Measurements from ENCODE around the gene SPA17. TPM values are rescaled to one million over a fixed set of nuclear protein-coding genes. Genes with fewer than 3 reads are reported as not detected.

Gene SPA17
- total RNA-seq, 2 experiments from 2014 or later: 5.1 to 5.5 TPM

- POLR2A ChIA-PET: interaction anchor here (0.6 kb wide), 2 partner anchors 15 to 292 kb away, joined by 3 read pairs; no protein-coding TSS in a partner anchor
Observed at GRCh38 chr11:124635932-124636331, 37.8 kb upstream of the SPA17 start.

DNA sequence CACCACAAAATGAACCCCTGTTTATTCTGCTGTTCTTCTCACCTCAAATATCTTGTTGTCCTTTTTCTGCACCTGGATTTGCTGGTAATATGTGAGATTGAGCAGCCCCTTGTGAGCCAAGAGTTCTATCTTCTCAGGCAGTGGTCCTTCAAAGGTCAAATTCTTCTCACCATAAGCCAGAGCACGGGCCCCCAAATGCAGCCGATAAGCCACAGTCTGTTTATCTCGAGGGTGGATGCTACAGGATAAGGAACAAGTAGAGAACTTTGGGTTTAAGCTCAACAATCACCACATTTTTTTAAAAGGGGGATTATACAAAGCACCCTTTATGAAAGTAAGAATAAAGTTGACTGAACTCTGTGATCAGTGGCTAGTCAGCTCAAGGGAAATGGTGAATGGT, 35.2 kb upstream of the SPA17 start:
- H3K36me3 ChIP-seq (ENCODE audit: insufficient read depth, low read length): peaks cover 65% of the 10 kb centered on the region
- no peaks in the 10 kb centered on the region for H3K79me2 ChIP-seq (ENCODE audit: insufficient read depth, low read depth, low read length)
- H2AFZ ChIP-seq (ENCODE audit: low read length): no peak overlapping the region
- no peaks in the 10 kb centered on the region for H3K9me2 ChIP-seq (ENCODE audit: insufficient read depth, low read length)
- DNase-seq (ENCODE audit: low spot score): no peak
- H3K4me2 ChIP-seq (ENCODE audit: low read length): no peak overlapping the region
- no peaks in the 10 kb centered on the region for H3K4me1 ChIP-seq (ENCODE audit: insufficient read depth, low read length, poor library complexity, severe bottlenecking)
- H4K20me1 ChIP-seq (ENCODE audit: insufficient read depth, low read length): no peaks in the 10 kb centered on the region
- POLR2A ChIA-PET: interaction anchor here (1.0 to 2.1 kb wide), 2 partner anchors 13 kb away, joined by 4 to 6 read pairs; no protein-coding TSS in a partner anchor
- TF ChIP-seq, protein P1, sequence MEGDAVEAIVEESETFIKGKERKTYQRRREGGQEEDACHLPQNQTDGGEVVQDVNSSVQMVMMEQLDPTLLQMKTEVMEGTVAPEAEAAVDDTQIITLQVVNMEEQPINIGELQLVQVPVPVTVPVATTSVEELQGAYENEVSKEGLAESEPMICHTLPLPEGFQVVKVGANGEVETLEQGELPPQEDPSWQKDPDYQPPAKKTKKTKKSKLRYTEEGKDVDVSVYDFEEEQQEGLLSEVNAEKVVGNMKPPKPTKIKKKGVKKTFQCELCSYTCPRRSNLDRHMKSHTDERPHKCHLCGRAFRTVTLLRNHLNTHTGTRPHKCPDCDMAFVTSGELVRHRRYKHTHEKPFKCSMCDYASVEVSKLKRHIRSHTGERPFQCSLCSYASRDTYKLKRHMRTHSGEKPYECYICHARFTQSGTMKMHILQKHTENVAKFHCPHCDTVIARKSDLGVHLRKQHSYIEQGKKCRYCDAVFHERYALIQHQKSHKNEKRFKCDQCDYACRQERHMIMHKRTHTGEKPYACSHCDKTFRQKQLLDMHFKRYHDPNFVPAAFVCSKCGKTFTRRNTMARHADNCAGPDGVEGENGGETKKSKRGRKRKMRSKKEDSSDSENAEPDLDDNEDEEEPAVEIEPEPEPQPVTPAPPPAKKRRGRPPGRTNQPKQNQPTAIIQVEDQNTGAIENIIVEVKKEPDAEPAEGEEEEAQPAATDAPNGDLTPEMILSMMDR (conservative IDR thresholded peaks at IDR 0.05; ENCODE audit: low read length): no peak
- no peak for TF ChIP-seq EZH2phosphoT487 (IDR thresholded peaks at IDR 0.05; ENCODE audit: borderline replicate concordance, low read depth, low read length)
- no TSS peak for BruUV-seq (replicated peaks)
- intact Hi-C loops (cut with micrococcal nuclease; ENCODE audit: unreplicated experiment): no loop called here
- H3K27ac ChIP-seq (ENCODE audit: low read depth, low read length, poor library complexity, severe bottlenecking): no peak overlapping the region
- no peaks in the 10 kb centered on the region for H3K9me3 ChIP-seq (ENCODE audit: low read length)
- H3K4me3 ChIP-seq (ENCODE audit: low read depth, low read length, poor library complexity, severe bottlenecking): no peak overlapping the region
- CTCF ChIA-PET (ENCODE audit: unreplicated experiment): no interaction called here

More at GRCh38 chr11:124635932-124636331, 37.8 kb upstream of the SPA17 start:
- Histone ChIP-seq H3K9me3 (ENCODE audit: low read length) (no peaks in the 10 kb centered on the region), H3K36me3 (ENCODE audit: insufficient read depth, low read length) (peaks cover 91% of the 10 kb centered on the region), H3K79me2 (ENCODE audit: insufficient read depth, low read depth, low read length) (no peaks in the 10 kb centered on the region), H3K4me3 (ENCODE audit: low read depth, low read length, poor library complexity, severe bottlenecking) (no peak overlapping the region), H3K27ac (ENCODE audit: low read depth, low read length, poor library complexity, severe bottlenecking) (no peak overlapping the region), H4K20me1 (ENCODE audit: insufficient read depth, low read length) (no peaks in the 10 kb centered on the region), H2AFZ (ENCODE audit: low read length) (no peak overlapping the region), H3K4me2 (ENCODE audit: low read length) (no peak overlapping the region), H3K9me2 (ENCODE audit: insufficient read depth, low read length) (no peaks in the 10 kb centered on the region), H3K4me1 (ENCODE audit: insufficient read depth, low read length, poor library complexity, severe bottlenecking) (no peaks in the 10 kb centered on the region)
- DNase-seq (ENCODE audit: low spot score): no peak
- CTCF ChIA-PET (ENCODE audit: unreplicated experiment): no interaction called here
- BruUV-seq (replicated peaks): TSS peak; percentile 67
- TF ChIP-seq, protein P1 (conservative IDR thresholded peaks at IDR 0.05; ENCODE audit: low read length): no peak
- TF ChIP-seq EZH2phosphoT487 (IDR thresholded peaks at IDR 0.05; ENCODE audit: borderline replicate concordance, low read depth, low read length): no peak
- intact Hi-C loops (cut with micrococcal nuclease; ENCODE audit: unreplicated experiment): no loop called here

- H3K36me3 ChIP-seq (ENCODE audit: insufficient read depth, low read length): peaks cover 60% of the 10 kb centered on the region
- no peak overlapping the region for H3K27ac ChIP-seq (ENCODE audit: low read depth, low read length, poor library complexity, severe bottlenecking)
- TF ChIP-seq, protein P1 (conservative IDR thresholded peaks at IDR 0.05; ENCODE audit: low read length): no peak
- TF ChIP-seq EZH2phosphoT487 (IDR thresholded peaks at IDR 0.05; ENCODE audit: borderline replicate concordance, low read depth, low read length): no peak
- H4K20me1 ChIP-seq (ENCODE audit: insufficient read depth, low read length): no peaks in the 10 kb centered on the region
- DNase-seq (ENCODE audit: low spot score): no peak
- intact Hi-C loops (cut with micrococcal nuclease; ENCODE audit: unreplicated experiment): no loop called here
- POLR2A ChIA-PET: interaction anchor here (2.1 kb wide), 1 partner anchor 13 kb away, joined by 6 read pairs; no protein-coding TSS in a partner anchor
- H2AFZ ChIP-seq (ENCODE audit: low read length): no peak overlapping the region
- no peaks in the 10 kb centered on the region for H3K9me3 ChIP-seq (ENCODE audit: low read length)
- H3K4me3 ChIP-seq (ENCODE audit: low read depth, low read length, poor library complexity, severe bottlenecking): no peak overlapping the region
- H3K4me2 ChIP-seq (ENCODE audit: low read length): no peak overlapping the region
- no peaks in the 10 kb centered on the region for H3K79me2 ChIP-seq (ENCODE audit: insufficient read depth, low read depth, low read length)
- CTCF ChIA-PET (ENCODE audit: unreplicated experiment): no interaction called here
- BruUV-seq (replicated peaks): no TSS peak
- no peaks in the 10 kb centered on the region for H3K9me2 ChIP-seq (ENCODE audit: insufficient read depth, low read length)
- H3K4me1 ChIP-seq (ENCODE audit: insufficient read depth, low read length, poor library complexity, severe bottlenecking): no peaks in the 10 kb centered on the region
Observed at GRCh38 chr11:124639186-124639585, 34.5 kb upstream of the SPA17 start.

Data from OCI-LY7 (cell line).